ENCODE results near the gene C1QTNF9B.

DNA sequence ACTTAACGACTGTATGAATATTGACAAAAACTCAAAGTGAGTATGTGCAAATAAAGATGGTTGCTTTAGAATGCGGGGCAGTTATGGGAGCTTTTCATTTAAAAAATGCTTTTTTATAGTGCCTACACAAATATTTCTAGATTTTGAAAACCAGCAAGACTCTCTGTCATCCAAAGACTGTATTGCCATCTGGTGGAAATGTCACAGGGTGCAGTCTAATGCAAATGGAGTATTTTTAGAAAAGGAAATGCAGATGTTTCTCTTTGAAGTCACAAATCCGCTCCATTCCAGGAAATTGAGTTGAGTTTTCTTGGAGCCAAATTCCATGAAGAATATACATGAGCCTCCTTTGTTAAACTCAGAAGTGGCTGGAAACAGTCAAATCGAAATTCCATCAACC, 2.3 kb upstream of the C1QTNF9B start:
- no peak for TF ChIP-seq POLR2A (IDR thresholded peaks at IDR 0.05; ENCODE audit: low read length)
- TF ChIP-seq GATA1 (IDR thresholded peaks at IDR 0.05; ENCODE audit: low read depth, low read length): no peak

Measured in erythroblast (primary cell).